ENCODE results near the gene RAPGEF4. TPM values are rescaled to one million over a fixed set of nuclear protein-coding genes. Genes with fewer than 3 reads are reported as not detected.

RAPGEF4 gene
- total and polyA plus RNA-seq, 2 of the 4 experiments (the other 2 are of a cell fraction), result 1.7 to 3.2 TPM

DNA sequence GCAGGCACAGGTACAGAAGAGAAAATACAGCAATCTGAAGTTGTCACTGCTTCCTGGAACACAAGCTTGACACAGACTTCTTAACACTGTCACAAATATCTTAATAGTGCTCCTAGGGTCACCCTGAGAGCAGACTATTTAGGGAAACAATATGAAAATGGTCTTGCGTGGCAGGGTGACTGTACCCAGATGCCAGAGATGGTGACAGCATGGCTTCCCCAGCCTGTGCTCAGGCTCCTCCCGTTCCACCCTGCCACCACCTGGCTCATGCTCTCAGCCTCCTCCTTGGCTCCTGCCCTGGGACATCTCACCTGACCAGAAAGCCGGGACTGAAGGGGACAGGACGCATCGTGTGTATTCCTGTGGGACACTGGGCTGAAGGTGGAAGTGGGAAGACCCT, 111.5 kb downstream of the RAPGEF4 start:
- H3K56ac ChIP-seq (ENCODE audit: extremely low read depth, insufficient read depth, low read length), result no peak overlapping the region
- H3K4me3 ChIP-seq (ENCODE audit: insufficient read depth, low read depth, low read length), result no peak overlapping the region
- CTCF ChIA-PET, result no interaction called here
- no peaks in the 10 kb centered on the region; the same call in 1 of the 2 replicates for H3K9me3 ChIP-seq (ENCODE audit: control insufficient read depth, insufficient read depth, low read length)
- in situ Hi-C loops (cut with MboI; ENCODE audit: low sequenced_read_pairs) (no loop called here), intact Hi-C loops (cut with micrococcal nuclease) (no loop called here), dilution Hi-C loops (cut with HindIII; ENCODE audit: low sequenced_read_pairs, unreplicated experiment) (no loop called here)
- H2AK9ac ChIP-seq (replicated peaks; ENCODE audit: low read depth, low read length, poor library complexity), result no peak overlapping the region
- TF ChIP-seq, protein P1, sequence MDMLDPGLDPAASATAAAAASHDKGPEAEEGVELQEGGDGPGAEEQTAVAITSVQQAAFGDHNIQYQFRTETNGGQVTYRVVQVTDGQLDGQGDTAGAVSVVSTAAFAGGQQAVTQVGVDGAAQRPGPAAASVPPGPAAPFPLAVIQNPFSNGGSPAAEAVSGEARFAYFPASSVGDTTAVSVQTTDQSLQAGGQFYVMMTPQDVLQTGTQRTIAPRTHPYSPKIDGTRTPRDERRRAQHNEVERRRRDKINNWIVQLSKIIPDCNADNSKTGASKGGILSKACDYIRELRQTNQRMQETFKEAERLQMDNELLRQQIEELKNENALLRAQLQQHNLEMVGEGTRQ (IDR thresholded peaks at IDR 0.05; ENCODE audit: low read depth, low read length), result no peak
- TF ChIP-seq POLR2A (IDR thresholded peaks at IDR 0.05; ENCODE audit: low read depth, low read length), result no peak
- no peak for TF ChIP-seq RFX5 (IDR thresholded peaks at IDR 0.05; ENCODE audit: low read depth, low read length)
- no peak for TF ChIP-seq NFE2L2 (IDR thresholded peaks at IDR 0.05; ENCODE audit: low read depth, low read length)
- TF ChIP-seq MAZ (IDR thresholded peaks at IDR 0.05; ENCODE audit: borderline replicate concordance, low read depth, low read length), result no peak
- TF ChIP-seq CEBPB (IDR thresholded peaks at IDR 0.05; ENCODE audit: low read depth, low read length), result no peak
- no peak for TF ChIP-seq SMC3 (IDR thresholded peaks at IDR 0.05; ENCODE audit: low read depth, low read length)
- no peak for TF ChIP-seq RCOR1 (IDR thresholded peaks at IDR 0.05; ENCODE audit: insufficient replicate concordance, low read length)
- TF ChIP-seq ELK1 (IDR thresholded peaks at IDR 0.05; ENCODE audit: borderline replicate concordance, low read depth, low read length), result no peak
- TF ChIP-seq RAD21 (IDR thresholded peaks at IDR 0.05; ENCODE audit: low read length), result no peak
- no peak for TF ChIP-seq CHD1 (IDR thresholded peaks at IDR 0.05; ENCODE audit: low read depth, low read length)
- TF ChIP-seq FOS (IDR thresholded peaks at IDR 0.05; ENCODE audit: low read depth, low read length), result no peak
- no peak for TF ChIP-seq BHLHE40 (IDR thresholded peaks at IDR 0.05; ENCODE audit: low read depth, low read length)
- TF ChIP-seq MXI1 (IDR thresholded peaks at IDR 0.05; ENCODE audit: borderline replicate concordance, low read depth, low read length), result no peak
- H2BK5ac ChIP-seq (ENCODE audit: low read depth, low read length, poor library complexity, severe bottlenecking), result no peak overlapping the region
- no peak overlapping the region for H2BK15ac ChIP-seq (ENCODE audit: low read depth, low read length)
- no peak overlapping the region for H4K5ac ChIP-seq (ENCODE audit: low read depth, low read length)
- H2BK20ac ChIP-seq (ENCODE audit: low read depth, low read length), result no peak overlapping the region
- H3K18ac ChIP-seq (ENCODE audit: low read depth, low read length), result no peak overlapping the region
- H3K79me1 ChIP-seq (ENCODE audit: low read depth in 1 of 2, low read length in 2 of 2), result no peaks in the 10 kb centered on the region
- no CpG with 5 or more reads among the region's 5 CpGs for WGBS, 2 experiments (ENCODE audit: extremely low coverage in 2 of 2, insufficient read length in 1 of 2)
- H3K4me2 ChIP-seq (ENCODE audit: low read depth, low read length), result no peak overlapping the region
- H4K91ac ChIP-seq (ENCODE audit: insufficient read depth, low read depth, low read length), result no peak overlapping the region
- no peaks in the 10 kb centered on the region for H4K20me1 ChIP-seq (ENCODE audit: insufficient read depth, low read length)
- no peaks in the 10 kb centered on the region for H3K9me1 ChIP-seq (ENCODE audit: insufficient read depth, low read length)
- no peak overlapping the region for H3K9ac ChIP-seq (ENCODE audit: low read depth, low read length)
- H2AK5ac ChIP-seq (ENCODE audit: low read depth, low read length), result no peak overlapping the region
- no peak overlapping the region for H2BK120ac ChIP-seq (ENCODE audit: low read depth, low read length)
- no peak overlapping the region for H4K8ac ChIP-seq (ENCODE audit: low read depth in 2 of 2, low read length in 2 of 2)
- no peak overlapping the region for H2AFZ ChIP-seq (replicated peaks; ENCODE audit: low read length, poor library complexity)
- POLR2A ChIA-PET (ENCODE audit: unreplicated experiment), result no interaction called here
- no TSS peak for BruUV-seq (replicated peaks)
- H3K23ac ChIP-seq (ENCODE audit: low read depth, low read length), result no peak overlapping the region; the same call in 1 of the 2 replicates
- H3K4ac ChIP-seq (ENCODE audit: low read depth, low read length), result no peak overlapping the region
- no peaks in the 10 kb centered on the region for H3K36me3 ChIP-seq (ENCODE audit: control insufficient read depth, insufficient read depth, low read length)
- H3K14ac ChIP-seq (replicated peaks; ENCODE audit: low read depth, low read length), result no peak overlapping the region; the same call in 1 of the 2 replicates
- H3K27me3 ChIP-seq (ENCODE audit: control insufficient read depth, insufficient read depth, low read length), result no peaks in the 10 kb centered on the region
- H3K27ac ChIP-seq (ENCODE audit: insufficient read depth, low read length), result no peak overlapping the region
- no peak for ATAC-seq (ENCODE audit: low read depth)
- no peaks in the 10 kb centered on the region for H3K4me1 ChIP-seq (ENCODE audit: control insufficient read depth, insufficient read depth, low read length)
- no peak for DNase-seq

Measured in IMR-90 (cell line).